Measurements from ENCODE around the gene ACMSD. TPM values are rescaled to one million over a fixed set of nuclear protein-coding genes. Genes with fewer than 3 reads are reported as not detected.

The ACMSD gene
- not detected in 2 replicates for total RNA-seq

GRCh38 chr2:134838143-134838620 lies at the start of gene ACMSD:
Gene ACMSD, plus strand, starts transcription at chr2:134838616. Its CDS starts 67 bp downstream, at chr2:134838683.

GRCh38 chr2:134918526-134919340 lies 80.3 kb downstream of the ACMSD start, which contains the start of gene CCNT2:
Gene CCNT2, plus strand, starts transcription at chr2:134918822. Its CDS starts 33 bp downstream, at chr2:134918855.

Other genes starting within 250 kb of the ACMSD start
- gene TMEM163, start 119.6 kb upstream of the ACMSD start, total RNA-seq, result 2.3 and 6.6 TPM in 2 replicates
- gene CCNT2, start 80.2 kb downstream of the ACMSD start, total RNA-seq, result 26.7 and 28.9 TPM in 2 replicates
- gene MAP3K19, start 208.8 kb downstream of the ACMSD start, total RNA-seq, result not detected in 2 replicates
- gene RAB3GAP1, start 213.7 kb downstream of the ACMSD start, total RNA-seq, result 50.7 and 69.2 TPM in 2 replicates